Measurements from ENCODE around the gene MAD2L2.

Gene MAD2L2

DNA sequence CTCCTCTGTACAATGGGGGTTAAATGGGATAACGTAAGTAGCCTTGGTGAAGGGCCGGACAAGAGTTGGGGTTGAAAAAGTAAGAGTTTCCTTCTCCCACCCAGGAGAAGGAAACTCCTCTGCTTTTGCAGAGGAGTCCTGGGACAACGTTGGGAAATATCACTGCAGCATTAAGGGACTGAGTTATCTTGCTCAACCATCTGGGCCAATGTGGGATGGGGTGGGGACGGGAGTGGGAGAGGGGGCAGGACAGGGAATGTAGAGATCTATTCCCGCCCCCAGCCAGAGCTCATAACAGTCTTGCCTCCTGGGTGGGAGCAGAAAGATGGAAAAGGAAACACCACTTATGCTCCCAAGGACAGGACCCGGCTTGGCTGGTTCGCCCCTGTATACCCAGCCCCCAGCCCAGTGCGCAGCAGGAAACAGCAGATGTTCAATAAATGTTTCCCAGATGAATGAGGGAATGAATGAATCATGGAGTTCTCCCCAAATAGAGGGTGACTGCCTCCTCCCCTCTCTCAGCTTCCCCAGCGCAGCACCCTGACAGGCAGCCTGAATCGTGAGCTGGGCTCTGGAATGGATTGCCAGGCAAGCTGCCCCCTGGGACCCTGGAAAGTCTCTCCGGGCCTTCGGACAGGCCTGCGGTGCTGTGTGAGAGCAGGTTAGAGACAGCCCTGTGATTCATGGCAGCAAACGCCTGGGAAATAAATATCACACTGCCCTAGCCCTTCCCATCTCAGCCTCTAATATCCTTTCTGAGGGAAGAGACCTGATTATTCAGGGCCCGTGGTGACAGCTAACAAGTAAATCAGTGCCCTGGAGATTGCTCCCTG is 51.5 kb downstream of the MAD2L2 start:
- no peak for DNase-seq (ENCODE audit: low spot score)

GRCh38 chr1:11628767-11629166 is 52.2 kb downstream of the MAD2L2 start:
- no peak for DNase-seq (ENCODE audit: low spot score)

GRCh38 chr1:11626551-11626950 is 54.4 kb downstream of the MAD2L2 start:
- no peak for DNase-seq (ENCODE audit: low spot score)
